ENCODE data around the gene HOXD8. TPM values are rescaled to one million over a fixed set of nuclear protein-coding genes. Genes with fewer than 3 reads are reported as not detected.
A peak's percentile ranks its signal among the peaks of the same experiment; 100 is the strongest.

HOXD8 gene
- total RNA-seq, 1 experiment from 2014 or later = 11.7 TPM

GRCh38 chr2:176101842-176102241, 27.7 kb upstream of the HOXD8 start:
- no peak for DNase-seq (ENCODE audit: extremely low read depth, low read depth)

- no peak for DNase-seq (ENCODE audit: extremely low read depth, low read depth)
These were observed 27.1 kb upstream of the HOXD8 start for GRCh38 chr2:176102309-176102866.

GRCh38 chr2:176103194-176103593, 26.3 kb upstream of the HOXD8 start:
- DNase-seq (ENCODE audit: extremely low read depth, low read depth) = no peak

GRCh38 chr2:176103742-176104315, 25.7 kb upstream of the HOXD8 start:
- no peak for DNase-seq (ENCODE audit: extremely low read depth, low read depth)

GRCh38 chr2:176104316-176105077, 25.0 kb upstream of the HOXD8 start:
- no peak for DNase-seq (ENCODE audit: extremely low read depth, low read depth)

GRCh38 chr2:176105078-176105729, 24.3 kb upstream of the HOXD8 start:
- no peak for DNase-seq (ENCODE audit: extremely low read depth, low read depth)

GRCh38 chr2:176105730-176106580, 23.6 kb upstream of the HOXD8 start:
- DNase-seq (ENCODE audit: extremely low read depth, low read depth) = no peak

GRCh38 chr2:176106581-176107539, 22.6 kb upstream of the HOXD8 start, which contains the start of gene HOXD11:
Gene HOXD11 (plus strand): TSS chr2:176107280. CDS start chr2:176107356, 76 bp downstream.
- DNase-seq (ENCODE audit: extremely low read depth, low read depth) = no peak

- no peak for DNase-seq (ENCODE audit: extremely low read depth, low read depth)
These were observed 21.7 kb upstream of the HOXD8 start for GRCh38 chr2:176107731-176108181.

- no peak for DNase-seq (ENCODE audit: extremely low read depth, low read depth)
These were observed 20.2 kb upstream of the HOXD8 start for GRCh38 chr2:176109192-176109901.

- no peak for DNase-seq (ENCODE audit: extremely low read depth, low read depth)
These were observed 19.6 kb upstream of the HOXD8 start for GRCh38 chr2:176109946-176110345.

GRCh38 chr2:176110415-176111308, 18.8 kb upstream of the HOXD8 start:
- DNase-seq (ENCODE audit: extremely low read depth, low read depth) = no peak

- peak; percentile 55 for DNase-seq (ENCODE audit: extremely low read depth, low read depth)
These were observed 18.2 kb upstream of the HOXD8 start for GRCh38 chr2:176111309-176111663.

- no peak for DNase-seq (ENCODE audit: extremely low read depth, low read depth)
These were observed 17.6 kb upstream of the HOXD8 start for GRCh38 chr2:176111846-176112374.

- DNase-seq (ENCODE audit: extremely low read depth, low read depth) = no peak
These were observed 16.9 kb upstream of the HOXD8 start for GRCh38 chr2:176112375-176113302.

All from NCI-H460 (cell line).